SU-DHL-6 (cell line): Measurements from ENCODE around the gene SRGAP3.

ENCODE experiments used
- H2AFZ ChIP-seq: fragments of 200-600 bp; sonication (generic); 2 replicates; pipeline ENCODE4 v1.6.1; 2014; ENCODE audit warnings: low read depth, mild to moderate bottlenecking, moderate library complexity, mixed read lengths, antibody characterized with exemption, low read length; ENCODE audit not compliant: severe bottlenecking
- H3F3A ChIP-seq: fragments of 200-600 bp; shearing (Covaris generic); 2 replicates; pipeline ENCODE4 v1.6.0; 2016; ENCODE audit warnings: antibody characterized with exemption, mild to moderate bottlenecking; ENCODE audit not compliant: insufficient read depth
- H3K27ac ChIP-seq: fragments of 200-600 bp; sonication (generic); 2 replicates; pipeline ENCODE4 v1.5.1; 2016; ENCODE audit warnings: low read depth, mild to moderate bottlenecking, low read length, moderate library complexity, mixed read lengths
- H3K27me3 ChIP-seq: fragments of 200-600 bp; sonication (generic), shearing (Covaris generic); 2 replicates; pipeline ENCODE4 v1.6.0; 2014; ENCODE audit warnings: mild to moderate bottlenecking, low read length
- H3K36me3 ChIP-seq: fragments of 200-600 bp; sonication (generic); 2 replicates; pipeline ENCODE4 v1.6.1; 2014; ENCODE audit warnings: mild to moderate bottlenecking, low read length, mixed read lengths
- H3K4me2 ChIP-seq: fragments of 300-600, 200-600 bp; shearing (Covaris generic), sonication (generic); 2 replicates; pipeline ENCODE4 v1.6.0; 2014; ENCODE audit warnings: low read length, low read depth, mild to moderate bottlenecking; ENCODE audit not compliant: poor library complexity, severe bottlenecking
- H3K4me3 ChIP-seq: fragments of 200-600 bp; sonication (generic); 2 replicates; pipeline ENCODE4 v1.5.1; 2014; ENCODE audit warnings: antibody characterized with exemption, low read length, mild to moderate bottlenecking, mixed read lengths; ENCODE audit not compliant: insufficient read depth, poor library complexity, severe bottlenecking
- H3K79me2 ChIP-seq: fragments of 200-600 bp; sonication (generic); 2 replicates; pipeline ENCODE4 v1.6.1; 2014; ENCODE audit warnings: mild to moderate bottlenecking, low read length, moderate library complexity; ENCODE audit not compliant: insufficient read depth
- H3K9ac ChIP-seq: fragments of 200-600 bp; sonication (generic); 2 replicates; pipeline ENCODE4 v1.7.0; 2014; ENCODE audit warnings: mild to moderate bottlenecking, low read length
- H3K9me2 ChIP-seq: fragments of 200-600 bp; sonication (generic); replicated peaks from 2 replicates; pipeline ENCODE4 v1.6.1; 2014; ENCODE audit warnings: low read length; ENCODE audit not compliant: insufficient read depth
- H3K9me3 ChIP-seq: fragments of 200-600 bp; sonication (generic); 2 replicates; pipeline ENCODE4 v1.6.1; 2014; ENCODE audit warnings: low read length, mixed read lengths; ENCODE audit not compliant: insufficient read depth
- H4K20me1 ChIP-seq: fragments of 200-600 bp; sonication (generic); 2 replicates; pipeline ENCODE4 v1.6.1; 2014; ENCODE audit warnings: low read depth, mild to moderate bottlenecking, antibody characterized with exemption, low read length, moderate library complexity, mixed read lengths
- EZH2phosphoT487 ChIP-seq: fragments of 200-600 bp; sonication (generic), shearing (Covaris generic); conservative IDR thresholded peaks from 2 replicates; pipeline ENCODE4 v1.6.1; 2018; ENCODE audit warnings: mild to moderate bottlenecking, antibody characterized with exemption, low read length, moderate library complexity, mixed read lengths
- TF ChIP-seq, protein P1 (sequence below): fragments of 200-600 bp; sonication (generic); IDR thresholded peaks from one replicate; pipeline ENCODE4 v1.5.1; 2017; ENCODE audit warnings: antibody characterized with exemption, mild to moderate bottlenecking, low read length, moderate library complexity; ENCODE audit not compliant: insufficient read depth, poor library complexity, severe bottlenecking

The SRGAP3 gene

DNA sequence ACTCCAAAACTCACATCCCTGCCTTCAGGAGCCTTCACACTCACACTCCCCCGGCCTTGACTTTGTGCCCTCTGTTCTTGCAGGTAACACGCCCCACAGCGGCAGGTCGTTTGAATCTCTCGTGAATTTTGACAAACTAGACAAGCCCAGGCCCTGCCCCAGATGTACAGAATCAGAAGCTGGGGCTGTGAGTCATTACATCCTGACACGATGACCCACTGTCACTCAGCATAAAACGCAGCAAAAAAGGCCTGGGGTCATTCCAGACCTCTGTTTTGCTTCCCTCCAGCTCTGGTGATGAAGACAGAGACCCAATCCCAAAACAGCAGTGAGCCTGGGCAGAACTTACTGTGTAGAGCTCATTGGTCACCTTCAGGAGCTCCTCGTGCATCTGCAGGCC is 169.8 kb downstream of the SRGAP3 start:
- no peaks in the 10 kb centered on the region for H3K36me3 ChIP-seq

DNA sequence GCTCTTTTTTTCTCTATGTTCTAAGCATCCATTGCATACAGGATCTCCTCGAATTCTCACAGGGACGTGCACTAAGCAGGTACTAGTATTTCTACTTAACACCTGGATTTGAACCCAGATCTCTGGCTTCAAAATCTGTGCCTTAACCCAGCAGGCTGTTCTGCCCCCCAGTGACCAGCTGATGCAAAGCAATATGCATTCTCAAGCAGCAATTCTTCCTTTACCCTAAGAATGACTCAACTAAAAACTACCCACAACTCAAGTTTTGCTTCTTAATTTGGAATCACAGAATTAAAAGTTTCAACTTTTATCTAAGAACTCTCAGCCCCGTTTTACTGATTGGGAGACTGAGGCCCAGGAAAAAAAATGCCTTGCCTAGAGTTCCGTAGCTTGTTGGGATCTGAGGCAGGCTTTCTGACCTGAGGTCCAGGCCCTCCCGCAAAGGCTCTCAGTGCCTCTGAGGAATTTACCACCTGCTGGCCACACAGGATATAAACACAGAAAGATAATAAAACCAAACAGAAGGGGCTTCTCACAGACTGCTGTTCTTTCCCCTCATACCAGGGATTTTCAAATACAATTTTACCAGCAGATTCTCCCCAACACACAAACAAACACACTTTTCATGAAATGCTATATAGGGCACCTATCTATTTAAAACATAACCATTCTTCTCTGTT is 170.7 kb downstream of the SRGAP3 start:
- Histone ChIP-seq H3K9me2 (no peaks in the 10 kb centered on the region), H3K27me3 (no peaks in the 10 kb centered on the region), H3K4me2 (no peak overlapping the region), H3K79me2 (no peaks in the 10 kb centered on the region), H3K4me3 (no peak overlapping the region), H2AFZ (no peak overlapping the region), H3K9me3 (no peaks in the 10 kb centered on the region), H3K9ac (no peak overlapping the region), H3K36me3 (no peaks in the 10 kb centered on the region), H4K20me1 (no peaks in the 10 kb centered on the region), H3F3A (no peaks in the 10 kb centered on the region), H3K27ac (no peak overlapping the region)
- TF ChIP-seq EZH2phosphoT487: no peak
- TF ChIP-seq, protein P1, sequence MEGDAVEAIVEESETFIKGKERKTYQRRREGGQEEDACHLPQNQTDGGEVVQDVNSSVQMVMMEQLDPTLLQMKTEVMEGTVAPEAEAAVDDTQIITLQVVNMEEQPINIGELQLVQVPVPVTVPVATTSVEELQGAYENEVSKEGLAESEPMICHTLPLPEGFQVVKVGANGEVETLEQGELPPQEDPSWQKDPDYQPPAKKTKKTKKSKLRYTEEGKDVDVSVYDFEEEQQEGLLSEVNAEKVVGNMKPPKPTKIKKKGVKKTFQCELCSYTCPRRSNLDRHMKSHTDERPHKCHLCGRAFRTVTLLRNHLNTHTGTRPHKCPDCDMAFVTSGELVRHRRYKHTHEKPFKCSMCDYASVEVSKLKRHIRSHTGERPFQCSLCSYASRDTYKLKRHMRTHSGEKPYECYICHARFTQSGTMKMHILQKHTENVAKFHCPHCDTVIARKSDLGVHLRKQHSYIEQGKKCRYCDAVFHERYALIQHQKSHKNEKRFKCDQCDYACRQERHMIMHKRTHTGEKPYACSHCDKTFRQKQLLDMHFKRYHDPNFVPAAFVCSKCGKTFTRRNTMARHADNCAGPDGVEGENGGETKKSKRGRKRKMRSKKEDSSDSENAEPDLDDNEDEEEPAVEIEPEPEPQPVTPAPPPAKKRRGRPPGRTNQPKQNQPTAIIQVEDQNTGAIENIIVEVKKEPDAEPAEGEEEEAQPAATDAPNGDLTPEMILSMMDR: no peak

More for the DNA sequence above, 169.8 kb downstream of the SRGAP3 start:
- Histone ChIP-seq H3K9ac (no peak overlapping the region), H3K79me2 (no peaks in the 10 kb centered on the region), H3K4me2 (no peak overlapping the region), H4K20me1 (no peaks in the 10 kb centered on the region), H3K9me2 (no peaks in the 10 kb centered on the region), H3F3A (no peaks in the 10 kb centered on the region), H3K9me3 (no peaks in the 10 kb centered on the region), H3K27ac (no peak overlapping the region), H2AFZ (no peak overlapping the region), H3K4me3 (no peak overlapping the region), H3K27me3 (no peaks in the 10 kb centered on the region)
- no peak for TF ChIP-seq EZH2phosphoT487
- TF ChIP-seq, protein P1: no peak

DNA sequence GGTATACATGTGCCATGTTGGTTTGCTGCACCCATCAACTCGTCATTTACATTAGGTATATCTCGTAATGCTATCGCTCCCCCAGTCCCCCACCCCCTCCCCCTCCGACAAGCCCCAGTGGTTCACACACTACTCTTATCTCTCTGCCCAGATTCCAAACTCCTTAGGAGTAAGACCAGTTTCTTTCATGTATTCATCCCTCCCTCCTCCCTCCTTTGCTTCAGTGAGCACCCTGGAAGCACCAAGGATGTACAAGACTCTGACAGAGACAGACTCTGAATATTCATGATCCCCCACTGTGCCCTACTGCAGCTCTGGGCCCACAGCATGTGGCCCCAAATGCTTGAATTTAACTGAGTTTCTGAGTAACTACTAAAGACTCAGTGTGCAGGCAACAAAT is 172.4 kb downstream of the SRGAP3 start:
- no peak overlapping the region for H3K9ac ChIP-seq
- H3K4me3 ChIP-seq: no peak overlapping the region
- H3F3A ChIP-seq: no peaks in the 10 kb centered on the region
- H3K9me2 ChIP-seq: no peaks in the 10 kb centered on the region
- H3K9me3 ChIP-seq: no peaks in the 10 kb centered on the region
- no peak overlapping the region for H3K27ac ChIP-seq
- no peaks in the 10 kb centered on the region for H3K79me2 ChIP-seq
- TF ChIP-seq, protein P1: no peak
- no peak for TF ChIP-seq EZH2phosphoT487
- H3K4me2 ChIP-seq: no peak overlapping the region
- no peaks in the 10 kb centered on the region for H4K20me1 ChIP-seq
- H2AFZ ChIP-seq: no peak overlapping the region
- no peaks in the 10 kb centered on the region for H3K36me3 ChIP-seq
- no peaks in the 10 kb centered on the region for H3K27me3 ChIP-seq
